ENCODE data around the gene USF3. TPM values are rescaled to one million over a fixed set of nuclear protein-coding genes. Genes with fewer than 3 reads are reported as not detected.
A peak's percentile ranks its signal among the peaks of the same experiment; 100 is the strongest.

Gene USF3
- total and polyA plus RNA-seq, 8 donors = 15.4 to 19.6 (median 18.1) TPM

DNA sequence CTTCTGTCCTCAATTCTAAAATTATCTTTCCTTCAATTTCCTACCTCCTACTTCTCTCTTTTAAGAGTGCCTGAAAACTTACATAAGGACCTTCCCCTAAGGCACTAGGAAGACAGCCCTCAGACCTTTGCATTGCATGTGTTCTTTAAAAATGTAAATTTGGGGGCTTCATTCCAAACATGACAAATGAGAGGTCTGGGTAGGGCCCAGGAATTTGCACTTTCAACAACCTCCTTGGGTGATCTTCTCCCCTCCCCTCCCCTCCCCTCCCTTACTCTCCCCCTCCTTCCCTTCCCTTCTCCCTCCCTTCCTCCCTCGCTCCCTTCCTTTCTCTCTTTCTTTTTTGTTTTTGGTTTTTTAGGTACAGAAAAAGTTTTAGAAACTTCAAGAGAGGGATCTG is 18.7 kb downstream of the USF3 start:
- intact Hi-C loops (cut with DNase I) = no loop called here
- DNase-seq (no peak), ATAC-seq (no peak)
- no peak overlapping the region for H3K4me3 ChIP-seq
- H3K27me3 ChIP-seq = no peaks in the 10 kb centered on the region
- H3K4me1 ChIP-seq = no peaks in the 10 kb centered on the region
- TF ChIP-seq, protein P1, sequence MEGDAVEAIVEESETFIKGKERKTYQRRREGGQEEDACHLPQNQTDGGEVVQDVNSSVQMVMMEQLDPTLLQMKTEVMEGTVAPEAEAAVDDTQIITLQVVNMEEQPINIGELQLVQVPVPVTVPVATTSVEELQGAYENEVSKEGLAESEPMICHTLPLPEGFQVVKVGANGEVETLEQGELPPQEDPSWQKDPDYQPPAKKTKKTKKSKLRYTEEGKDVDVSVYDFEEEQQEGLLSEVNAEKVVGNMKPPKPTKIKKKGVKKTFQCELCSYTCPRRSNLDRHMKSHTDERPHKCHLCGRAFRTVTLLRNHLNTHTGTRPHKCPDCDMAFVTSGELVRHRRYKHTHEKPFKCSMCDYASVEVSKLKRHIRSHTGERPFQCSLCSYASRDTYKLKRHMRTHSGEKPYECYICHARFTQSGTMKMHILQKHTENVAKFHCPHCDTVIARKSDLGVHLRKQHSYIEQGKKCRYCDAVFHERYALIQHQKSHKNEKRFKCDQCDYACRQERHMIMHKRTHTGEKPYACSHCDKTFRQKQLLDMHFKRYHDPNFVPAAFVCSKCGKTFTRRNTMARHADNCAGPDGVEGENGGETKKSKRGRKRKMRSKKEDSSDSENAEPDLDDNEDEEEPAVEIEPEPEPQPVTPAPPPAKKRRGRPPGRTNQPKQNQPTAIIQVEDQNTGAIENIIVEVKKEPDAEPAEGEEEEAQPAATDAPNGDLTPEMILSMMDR (IDR thresholded peaks at IDR 0.05) = no peak
- peaks cover 0 to 25% of the 10 kb centered on the region in 2 donors for H3K36me3 ChIP-seq
- H3K27ac ChIP-seq = peak overlapping the region in 1 of 2 donors; percentile 78
- H3K9me3 ChIP-seq = no peaks in the 10 kb centered on the region

DNA sequence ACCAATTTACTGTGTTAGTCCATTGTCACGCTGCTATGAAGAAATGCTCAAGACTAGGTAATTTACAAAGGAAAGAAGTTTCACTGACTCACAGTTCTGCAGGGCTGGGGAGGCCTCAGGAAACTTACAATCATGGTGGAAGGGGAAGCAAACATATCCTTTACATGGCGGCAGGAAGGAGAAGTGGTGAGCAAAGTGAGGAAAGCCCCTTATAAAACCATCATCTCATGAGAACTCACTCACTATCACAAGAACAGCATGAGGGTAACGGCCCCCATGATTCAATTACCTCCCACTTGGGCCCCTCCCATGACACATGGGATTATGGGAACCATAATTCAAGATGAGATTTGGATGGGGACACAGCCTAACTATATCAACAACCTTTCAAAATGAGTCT is 20.2 kb downstream of the USF3 start:
- H3K4me1 ChIP-seq = no peaks in the 10 kb centered on the region
- peaks cover 0 to 28% of the 10 kb centered on the region in 2 donors for H3K36me3 ChIP-seq
- DNase-seq (no peak), ATAC-seq (no peak)
- no peak overlapping the region for H3K4me3 ChIP-seq
- intact Hi-C loops (cut with DNase I) = no loop called here
- H3K27me3 ChIP-seq = no peaks in the 10 kb centered on the region
- H3K9me3 ChIP-seq = no peaks in the 10 kb centered on the region
- TF ChIP-seq, protein P1 (IDR thresholded peaks at IDR 0.05) = no peak
- H3K27ac ChIP-seq = peak overlapping the region in 1 of 2 donors; percentile 78

DNA sequence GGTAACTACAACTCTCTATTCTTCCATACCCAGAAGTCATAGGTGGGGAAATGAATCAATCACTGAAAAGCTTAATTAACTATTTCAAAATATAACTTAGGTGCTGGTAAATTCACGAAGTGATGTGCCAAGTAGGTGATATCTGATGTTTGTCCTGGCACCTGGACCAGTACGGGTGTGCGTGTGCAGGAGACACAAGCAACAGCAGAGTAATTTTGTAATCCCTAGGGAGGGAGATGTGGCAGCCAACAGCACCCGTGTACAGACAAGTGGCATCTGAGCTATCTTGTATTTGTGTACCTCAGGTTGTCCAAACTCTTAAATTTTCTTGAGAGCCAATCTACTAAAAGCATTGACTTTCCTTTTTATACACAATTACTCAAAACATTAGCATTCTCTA is 22.8 kb downstream of the USF3 start:
- DNase-seq (no peak), ATAC-seq (no peak)
- Histone ChIP-seq H3K27me3 (no peaks in the 10 kb centered on the region), H3K4me1 (no peaks in the 10 kb centered on the region), H3K4me3 (no peak overlapping the region), H3K36me3 (peaks cover 0 to 33% of the 10 kb centered on the region in 2 donors), H3K27ac (no peak overlapping the region), H3K9me3 (no peaks in the 10 kb centered on the region)
- intact Hi-C loops (cut with DNase I) = no loop called here
- TF ChIP-seq, protein P1 (IDR thresholded peaks at IDR 0.05) = no peak

DNA sequence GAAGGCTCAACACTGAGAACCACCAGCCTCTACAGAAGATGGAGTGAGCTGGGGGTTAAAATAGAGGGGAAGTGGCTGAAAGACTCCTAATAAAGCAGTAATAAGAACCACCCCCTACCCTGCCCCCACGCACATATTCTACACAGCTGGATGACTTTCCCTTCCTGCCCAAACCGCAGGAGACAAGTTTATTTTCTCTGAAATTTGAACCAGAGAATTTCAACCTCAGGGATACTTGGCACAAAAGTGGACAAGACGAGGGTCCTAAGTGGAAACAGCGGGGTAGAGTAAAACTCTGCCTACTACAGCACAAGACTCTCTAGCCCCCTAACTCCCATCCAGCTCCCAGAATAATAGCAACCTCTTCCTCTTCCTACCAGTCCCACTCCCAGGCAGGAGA is 28.4 kb downstream of the USF3 start:
- DNase-seq (no peak), ATAC-seq (no peak)
- H3K27ac ChIP-seq = no peak overlapping the region
- intact Hi-C loops (cut with DNase I) = no loop called here
- no peaks in the 10 kb centered on the region for H3K4me1 ChIP-seq
- no peaks in the 10 kb centered on the region for H3K27me3 ChIP-seq
- H3K4me3 ChIP-seq = no peak overlapping the region
- H3K9me3 ChIP-seq = no peaks in the 10 kb centered on the region
- TF ChIP-seq, protein P1 (IDR thresholded peaks at IDR 0.05) = no peak
- peaks cover 0 to 15% of the 10 kb centered on the region in 2 donors for H3K36me3 ChIP-seq

DNA sequence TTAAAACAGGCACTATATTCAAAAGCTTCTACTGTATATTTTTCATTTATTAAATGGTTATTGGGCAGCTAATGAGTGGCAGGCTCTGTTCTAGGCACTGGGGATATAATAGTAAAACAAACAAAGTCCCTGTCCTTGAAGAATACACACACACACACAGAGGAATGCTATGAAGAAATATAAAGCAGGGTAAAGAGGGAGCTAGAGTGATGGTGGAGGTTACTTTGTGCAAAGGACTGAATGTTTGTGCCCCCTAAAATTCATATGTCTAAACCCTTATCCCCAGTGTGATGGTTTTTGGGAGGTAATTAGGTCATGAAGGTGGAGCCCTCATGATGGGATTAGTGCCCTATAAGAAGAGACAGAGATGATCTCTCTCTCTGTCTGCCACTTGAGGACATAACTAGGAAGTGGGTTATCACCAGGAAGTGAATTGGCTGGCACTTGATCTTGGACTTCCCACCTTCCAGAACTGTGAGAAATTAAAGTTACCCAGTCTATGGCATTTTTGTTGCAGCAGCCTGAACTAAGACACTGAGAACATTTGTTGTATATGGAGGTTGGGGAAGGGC is 31.8 kb downstream of the USF3 start:
- DNase-seq = no peak
- intact Hi-C loops (cut with DNase I) = no loop called here
- no peaks in the 10 kb centered on the region for H3K4me1 ChIP-seq
- no peak for ATAC-seq
- no peak overlapping the region for H3K4me3 ChIP-seq
- no peaks in the 10 kb centered on the region for H3K9me3 ChIP-seq
- no peak overlapping the region for H3K27ac ChIP-seq
- H3K36me3 ChIP-seq = peaks cover 0 to 33% of the 10 kb centered on the region in 2 donors
- TF ChIP-seq, protein P1 (IDR thresholded peaks at IDR 0.05) = no peak
- no peaks in the 10 kb centered on the region for H3K27me3 ChIP-seq

Measured in left lung (tissue), 10 donors.